ENCODE results near the gene MEFV.

DNA sequence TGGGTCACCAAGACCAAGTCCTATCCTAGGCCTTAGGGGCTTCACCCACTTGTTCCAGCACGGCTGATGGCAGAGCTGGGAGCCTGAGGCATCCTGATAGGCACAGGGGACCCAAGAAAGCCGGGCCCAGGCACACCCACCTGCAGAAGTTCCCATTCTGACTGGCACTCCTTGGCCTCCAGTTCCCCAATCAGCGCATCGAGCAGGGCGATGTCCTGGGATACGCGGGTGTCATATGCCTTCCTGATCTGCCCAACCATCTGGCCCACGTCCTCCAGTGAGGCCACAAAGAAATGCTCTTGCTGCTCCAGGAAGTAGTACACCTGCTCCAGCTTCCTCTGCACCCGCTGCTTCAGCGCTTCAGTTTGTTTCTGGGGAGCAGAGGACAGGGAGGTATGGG lies 9.6 kb downstream of the MEFV start:
- TF ChIP-seq, protein P1, sequence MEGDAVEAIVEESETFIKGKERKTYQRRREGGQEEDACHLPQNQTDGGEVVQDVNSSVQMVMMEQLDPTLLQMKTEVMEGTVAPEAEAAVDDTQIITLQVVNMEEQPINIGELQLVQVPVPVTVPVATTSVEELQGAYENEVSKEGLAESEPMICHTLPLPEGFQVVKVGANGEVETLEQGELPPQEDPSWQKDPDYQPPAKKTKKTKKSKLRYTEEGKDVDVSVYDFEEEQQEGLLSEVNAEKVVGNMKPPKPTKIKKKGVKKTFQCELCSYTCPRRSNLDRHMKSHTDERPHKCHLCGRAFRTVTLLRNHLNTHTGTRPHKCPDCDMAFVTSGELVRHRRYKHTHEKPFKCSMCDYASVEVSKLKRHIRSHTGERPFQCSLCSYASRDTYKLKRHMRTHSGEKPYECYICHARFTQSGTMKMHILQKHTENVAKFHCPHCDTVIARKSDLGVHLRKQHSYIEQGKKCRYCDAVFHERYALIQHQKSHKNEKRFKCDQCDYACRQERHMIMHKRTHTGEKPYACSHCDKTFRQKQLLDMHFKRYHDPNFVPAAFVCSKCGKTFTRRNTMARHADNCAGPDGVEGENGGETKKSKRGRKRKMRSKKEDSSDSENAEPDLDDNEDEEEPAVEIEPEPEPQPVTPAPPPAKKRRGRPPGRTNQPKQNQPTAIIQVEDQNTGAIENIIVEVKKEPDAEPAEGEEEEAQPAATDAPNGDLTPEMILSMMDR (IDR thresholded peaks at IDR 0.05) = no peak
- TF ChIP-seq EZH2 (IDR thresholded peaks at IDR 0.05; ENCODE audit: borderline replicate concordance, insufficient read depth, low read depth, low read length, poor library complexity, severe bottlenecking) = no peak

Measured in B cell (primary cell).